Testis (tissue), 2 donors: ENCODE results near the gene HSPB7.

ENCODE experiments used
- CTCF ChIP-seq, 3 experiments: fragments of 450-650 bp in 2 of 3; fragments of 200-600 bp in 1 of 3; sonication (generic) in 1 of 3; IDR thresholded peaks; one replicate each; pipeline ENCODE4 v1.5.1; 2016 to 2019; ENCODE audit warnings: antibody characterized with exemption in 3 of 3, mild to moderate bottlenecking in 2 of 3, moderate library complexity in 1 of 3
- POLR2A ChIP-seq: fragments of 450-650 bp; IDR thresholded peaks from one replicate; pipeline ENCODE4 v1.6.1; 2017; ENCODE audit warnings: antibody characterized with exemption, mild to moderate bottlenecking, moderate library complexity

GRCh38 chr1:16061266-16061665, 43.4 kb upstream of the HSPB7 start:
- TF ChIP-seq CTCF (IDR thresholded peaks at IDR 0.05) (no peak), POLR2A (no peak)
